ENCODE measurements around the gene MKLN1.

The MKLN1 gene

GRCh38 chr7:131505636-131506557 lies 178.2 kb downstream of the MKLN1 start:
- no peak for TF ChIP-seq CTCF (IDR thresholded peaks at IDR 0.05; ENCODE audit: insufficient read depth, low read depth, low read length, missing control alignments)
- DNase-seq (ENCODE audit: low read depth): no peak

GRCh38 chr7:131506597-131506996 lies 178.9 kb downstream of the MKLN1 start:
- no peak overlapping the region for H3K4me3 ChIP-seq (ENCODE audit: low read length)
- no peak for TF ChIP-seq CTCF (IDR thresholded peaks at IDR 0.05; ENCODE audit: insufficient read depth, low read depth, low read length, missing control alignments)
- no peak for DNase-seq (ENCODE audit: low read depth)

More at GRCh38 chr7:131505636-131506557, 178.2 kb downstream of the MKLN1 start:
- no peak overlapping the region for H3K4me3 ChIP-seq (ENCODE audit: low read length)

GRCh38 chr7:131507592-131508331 lies 180.1 kb downstream of the MKLN1 start:
- H3K4me3 ChIP-seq (ENCODE audit: low read length): no peak overlapping the region
- peak; percentile 96 for TF ChIP-seq CTCF (IDR thresholded peaks at IDR 0.05; ENCODE audit: insufficient read depth, low read depth, low read length, missing control alignments)
- DNase-seq (ENCODE audit: low read depth): peak; percentile 70

- TF ChIP-seq CTCF (IDR thresholded peaks at IDR 0.05; ENCODE audit: insufficient read depth, low read depth, low read length, missing control alignments): no peak
- DNase-seq (ENCODE audit: low read depth): no peak
- no peak overlapping the region for H3K4me3 ChIP-seq (ENCODE audit: low read length)
These were observed 181.2 kb downstream of the MKLN1 start for GRCh38 chr7:131508754-131509486.

- no peak for TF ChIP-seq CTCF (IDR thresholded peaks at IDR 0.05; ENCODE audit: insufficient read depth, low read depth, low read length, missing control alignments)
- no peak for DNase-seq (ENCODE audit: low read depth)
- H3K4me3 ChIP-seq (ENCODE audit: low read length): no peak overlapping the region
These were observed 182.1 kb downstream of the MKLN1 start for GRCh38 chr7:131509781-131510180.

GRCh38 chr7:131511071-131511470 lies 183.4 kb downstream of the MKLN1 start:
- TF ChIP-seq CTCF (IDR thresholded peaks at IDR 0.05; ENCODE audit: insufficient read depth, low read depth, low read length, missing control alignments): no peak
- no peak overlapping the region for H3K4me3 ChIP-seq (ENCODE audit: low read length)

More at GRCh38 chr7:131511071-131511470, 183.4 kb downstream of the MKLN1 start:
- DNase-seq (ENCODE audit: low read depth): no peak

All from epithelial cell of esophagus (primary cell).